K562 (cell line): ENCODE data around the gene HOXC4. TPM values are rescaled to one million over a fixed set of nuclear protein-coding genes. Genes with fewer than 3 reads are reported as not detected.

ENCODE experiments used
- ATF3 ChIP-seq, 2 experiments: fragments of 450-650 bp in 1 of 2; sonication (generic) in 1 of 2; formaldehyde crosslinking in 1 of 2; IDR thresholded peaks in 1 of 2; conservative IDR thresholded peaks in 1 of 2; 2 replicates each; pipeline versions ENCODE4 v1.6.1 to v1.8.1; 2016 to 2023; ENCODE audit warnings: mild to moderate bottlenecking in 2 of 2, moderate library complexity in 2 of 2, inconsistent platforms in 1 of 2, missing genetic modification reagents in 1 of 2
- ETV6 ChIP-seq, 3 experiments: fragments of 150-350 bp in 1 of 3; sonication (generic) in 1 of 3; formaldehyde crosslinking in 1 of 3; IDR thresholded peaks; 2 replicates each; pipeline versions ENCODE4 v1.6.1 to v1.8.0; 2014 to 2022; ENCODE audit warnings: borderline replicate concordance in 2 of 3, low read depth in 2 of 3, antibody characterized with exemption in 1 of 3, low read length in 1 of 3, mild to moderate bottlenecking in 1 of 3, missing genetic modification reagents in 1 of 3
- KDM5B ChIP-seq: fragments of 200-600 bp; sonication (generic); IDR thresholded peaks from 2 replicates; pipeline ENCODE4 v1.6.1; 2012; ENCODE audit warnings: low read depth, mild to moderate bottlenecking, moderate library complexity, low read length, control low read depth, inconsistent platforms; ENCODE audit not compliant: insufficient replicate concordance
- MCM2 ChIP-seq: fragments of 450-650 bp; IDR thresholded peaks from 2 replicates; pipeline ENCODE4 v1.6.1; 2017; ENCODE audit warnings: low read depth, mild to moderate bottlenecking
- TEAD4 ChIP-seq, 2 experiments: sonication (generic) in 1 of 2; formaldehyde crosslinking in 1 of 2; IDR thresholded peaks; 2 replicates each; pipeline versions ENCODE4 v1.6.1 to v1.8.0; 2012 to 2022; ENCODE audit warnings: borderline replicate concordance in 1 of 2, inconsistent platforms in 1 of 2, low read length in 1 of 2, mild to moderate bottlenecking in 1 of 2, missing genetic modification reagents in 1 of 2
- ZBTB40 ChIP-seq, 2 experiments: fragments of 450-650 bp in 1 of 2; sonication (generic) in 1 of 2; formaldehyde crosslinking in 1 of 2; IDR thresholded peaks; 2 replicates each; pipeline versions ENCODE4 v1.7.1 to v1.9.0; 2016 to 2022; ENCODE audit warnings: inconsistent platforms in 1 of 2, mild to moderate bottlenecking in 1 of 2, missing genetic modification reagents in 1 of 2
- ZC3H4 ChIP-seq: sonication (generic); formaldehyde crosslinking; IDR thresholded peaks from 2 replicates; pipeline ENCODE4 v1.9.0; 2021; ENCODE audit warnings: missing genetic modification reagents, borderline replicate concordance
- ZNF174 ChIP-seq: fragments of 250-450 bp; sonication (Bioruptor Pico); IDR thresholded peaks from 2 replicates; pipeline ENCODE4 v1.4.0; 2020; ENCODE audit warnings: mild to moderate bottlenecking
- ZNF699 ChIP-seq: fragments of 250-450 bp; sonication (Bioruptor Pico); IDR thresholded peaks from 2 replicates; pipeline ENCODE4 v1.8.0; 2021; ENCODE audit warnings: mild to moderate bottlenecking, moderate library complexity; ENCODE audit not compliant: insufficient replicate concordance
- polyA plus RNA-seq, 8 experiments: library from polyadenylated mRNA; depleted of rRNA in 4 of 8; stranded (reverse) in 5 of 8; unstranded in 3 of 8; fragments of >200 nt; fragmentation: Nextera tagmentation in 2 of 8; fragmentation: Illumina TruSeq in 1 of 8; extraction: Ambion mirVana in 2 of 8; extraction: Trizol in 1 of 8; gene quantifications; 2 replicates each; pipeline versions ENCODE4 v1.2.1 to v1.2.3, GENCODE V29; 2011 to 2014; ENCODE audit warnings: inconsistent platforms in 1 of 8, missing spikeins in 1 of 8
- total RNA-seq, 7 experiments: library from RNA; depleted of rRNA in 6 of 7; stranded (reverse); fragments of >200 nt in 6 of 7; fragmentation: Illumina TruSeq in 2 of 7; extraction: Trizol in 2 of 7; gene quantifications; 2 replicates each; pipeline versions ENCODE4 v1.2.1 to v1.2.3, GENCODE V29; 2011 to 2021; ENCODE audit warnings: low replicate concordance in 1 of 7
- TF ChIP-seq, protein P1 (sequence below), 2 experiments: fragments of 450-650 bp; conservative IDR thresholded peaks; 2 replicates each; pipeline ENCODE4 v1.6.1; 2017; ENCODE audit warnings: mild to moderate bottlenecking in 2 of 2, moderate library complexity in 2 of 2
- TF ChIP-seq, protein P2 (sequence below): IDR thresholded peaks from 2 replicates; pipeline ENCODE4 v1.6.1; 2011; ENCODE audit not compliant: insufficient read length; ENCODE audit errors: extremely low read depth

The HOXC4 gene
- total and polyA plus RNA-seq, 9 of the 15 experiments (the other 6 are each of a cell fraction or from before 2014, with no cell fraction given): 0.06 to 1.5 (median 0.44) TPM; not detected in 1

GRCh38 chr12:54017027-54017788 lies 36.4 kb upstream of the HOXC4 start (continued):
- TF ChIP-seq, protein P1, sequence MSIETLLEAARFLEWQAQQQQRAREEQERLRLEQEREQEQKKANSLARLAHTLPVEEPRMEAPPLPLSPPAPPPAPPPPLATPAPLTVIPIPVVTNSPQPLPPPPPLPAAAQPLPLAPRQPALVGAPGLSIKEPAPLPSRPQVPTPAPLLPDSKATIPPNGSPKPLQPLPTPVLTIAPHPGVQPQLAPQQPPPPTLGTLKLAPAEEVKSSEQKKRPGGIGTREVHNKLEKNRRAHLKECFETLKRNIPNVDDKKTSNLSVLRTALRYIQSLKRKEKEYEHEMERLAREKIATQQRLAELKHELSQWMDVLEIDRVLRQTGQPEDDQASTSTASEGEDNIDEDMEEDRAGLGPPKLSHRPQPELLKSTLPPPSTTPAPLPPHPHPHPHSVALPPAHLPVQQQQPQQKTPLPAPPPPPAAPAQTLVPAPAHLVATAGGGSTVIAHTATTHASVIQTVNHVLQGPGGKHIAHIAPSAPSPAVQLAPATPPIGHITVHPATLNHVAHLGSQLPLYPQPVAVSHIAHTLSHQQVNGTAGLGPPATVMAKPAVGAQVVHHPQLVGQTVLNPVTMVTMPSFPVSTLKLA (conservative IDR thresholded peaks at IDR 0.05): no peak
- TF ChIP-seq ZC3H4 (no peak), KDM5B (no peak), TEAD4 (IDR thresholded peaks at IDR 0.05; ENCODE audit: low read length) (no peak), TEAD4 (CRISPR knock-in tag; IDR thresholded peaks at IDR 0.05; ENCODE audit: borderline replicate concordance) (no peak), ETV6 (IDR thresholded peaks at IDR 0.05; ENCODE audit: borderline replicate concordance in 1 of 2, low read depth in 2 of 2, low read length in 1 of 2) (no peak), ETV6 (CRISPR knock-in tag; IDR thresholded peaks at IDR 0.05; ENCODE audit: borderline replicate concordance) (no peak), ATF3 (IDR thresholded peaks at IDR 0.05) (no peak), ATF3 (CRISPR knock-in tag; conservative IDR thresholded peaks at IDR 0.05) (no peak), ZNF699 (CRISPR knock-in tag) (no peak), MCM2 (no peak), ZNF174 (CRISPR knock-in tag) (no peak), ZBTB40 (IDR thresholded peaks at IDR 0.05) (peak; percentile 41; the same call in 1 of the 2 replicates), ZBTB40 (CRISPR knock-in tag; IDR thresholded peaks at IDR 0.05) (no peak)
- TF ChIP-seq, protein P2, sequence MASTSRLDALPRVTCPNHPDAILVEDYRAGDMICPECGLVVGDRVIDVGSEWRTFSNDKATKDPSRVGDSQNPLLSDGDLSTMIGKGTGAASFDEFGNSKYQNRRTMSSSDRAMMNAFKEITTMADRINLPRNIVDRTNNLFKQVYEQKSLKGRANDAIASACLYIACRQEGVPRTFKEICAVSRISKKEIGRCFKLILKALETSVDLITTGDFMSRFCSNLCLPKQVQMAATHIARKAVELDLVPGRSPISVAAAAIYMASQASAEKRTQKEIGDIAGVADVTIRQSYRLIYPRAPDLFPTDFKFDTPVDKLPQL: no peak
